Activated effector memory CD4-positive, alpha-beta T cell treated with anti-CD3 and anti-CD28 coated beads, Interleukin-2, amount 50 U/mL, for 16 hours (primary cell): ENCODE data around the gene ILK.

Experiments used
- DNase-seq: peaks from one replicate; pipeline ENCODE4 v3.0.0-alpha.2; 2020

ILK gene

GRCh38 chr11:6603287-6604080 is at the start of gene ILK, which contains the start of gene RRP8:
TSS of gene ILK (plus strand) at chr11:6603774. CDS start at chr11:6604272, 498 bp downstream.
TSS of gene RRP8 (minus strand) at chr11:6603616. CDS start at chr11:6603502, 114 bp downstream.
- DNase-seq, result peak; percentile 95

GRCh38 chr11:6554828-6555706 is 48.5 kb upstream of the ILK start:
- DNase-seq, result no peak

- DNase-seq, result no peak
Observed at GRCh38 chr11:6556139-6556949, 47.2 kb upstream of the ILK start.

- DNase-seq, result no peak
Observed at GRCh38 chr11:6557063-6557462, 46.5 kb upstream of the ILK start.

GRCh38 chr11:6557761-6558674 is 45.6 kb upstream of the ILK start:
- DNase-seq, result no peak

GRCh38 chr11:6559369-6559768 is 44.2 kb upstream of the ILK start:
- DNase-seq, result no peak

GRCh38 chr11:6561288-6561687 is 42.3 kb upstream of the ILK start:
- DNase-seq, result no peak

- no peak for DNase-seq
Observed at GRCh38 chr11:6563121-6563619, 40.4 kb upstream of the ILK start.

GRCh38 chr11:6563667-6564066 is 39.9 kb upstream of the ILK start:
- DNase-seq, result no peak

GRCh38 chr11:6565325-6565724 is 38.2 kb upstream of the ILK start:
- no peak for DNase-seq

GRCh38 chr11:6565988-6566703 is 37.4 kb upstream of the ILK start:
- no peak for DNase-seq

- DNase-seq, result no peak
Observed at GRCh38 chr11:6566704-6567370, 36.7 kb upstream of the ILK start.

- DNase-seq, result no peak
Observed at GRCh38 chr11:6567371-6567745, 36.2 kb upstream of the ILK start.

- no peak for DNase-seq
Observed at GRCh38 chr11:6568191-6568918, 35.2 kb upstream of the ILK start.

- no peak for DNase-seq
Observed at GRCh38 chr11:6569706-6570105, 33.9 kb upstream of the ILK start.

- DNase-seq, result no peak
Observed at GRCh38 chr11:6570691-6571427, 32.7 kb upstream of the ILK start.

GRCh38 chr11:6571434-6572008 is 32.1 kb upstream of the ILK start:
- DNase-seq, result no peak

- DNase-seq, result no peak
Observed at GRCh38 chr11:6572215-6572614, 31.4 kb upstream of the ILK start.
